Measurements from ENCODE around the gene MAST4.
"Not testable (repeated sequence)": the region's sequence is repeated elsewhere in the genome, so short reads cannot be mapped to it uniquely, and the experiment has no call there.

MAST4 gene

DNA sequence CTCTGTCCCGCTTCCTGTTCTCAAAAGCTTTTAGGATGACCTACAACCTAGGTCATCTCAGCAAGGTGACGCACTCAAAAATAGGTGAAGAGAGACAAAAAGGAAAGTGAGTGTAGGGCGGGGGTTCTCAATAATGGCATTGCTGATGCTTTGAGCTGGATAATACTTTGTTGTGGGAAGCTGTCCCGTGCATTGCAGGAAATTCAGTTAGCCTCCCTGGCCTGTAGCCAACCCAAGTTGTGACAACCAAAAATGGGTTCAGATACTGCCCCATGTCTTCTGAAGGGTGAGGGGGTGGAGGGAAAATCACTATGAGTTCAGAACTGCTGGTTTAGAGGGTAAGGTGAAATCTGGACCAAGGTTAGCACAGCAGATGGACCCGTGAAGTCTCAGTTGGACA lies 151.4 kb downstream of the MAST4 start:
- DNase-seq: no peak

DNA sequence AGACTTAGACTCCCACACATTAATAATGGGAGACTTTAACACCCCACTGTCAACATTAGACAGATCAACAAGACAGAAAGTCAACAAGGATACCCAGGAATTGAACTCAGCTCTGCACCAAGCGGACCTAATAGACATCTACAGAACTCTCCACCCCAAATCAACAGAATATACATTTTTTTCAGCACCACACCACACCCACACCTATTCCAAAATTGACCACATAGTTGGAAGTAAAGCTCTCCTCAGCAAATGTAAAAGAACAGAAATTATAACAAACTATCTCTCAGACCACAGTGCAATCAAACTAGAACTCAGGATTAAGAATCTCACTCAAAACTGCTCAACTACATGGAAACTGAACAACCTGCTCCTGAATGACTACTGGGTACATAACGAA lies 156.5 kb downstream of the MAST4 start:
- not testable (repeated sequence) for DNase-seq

DNA sequence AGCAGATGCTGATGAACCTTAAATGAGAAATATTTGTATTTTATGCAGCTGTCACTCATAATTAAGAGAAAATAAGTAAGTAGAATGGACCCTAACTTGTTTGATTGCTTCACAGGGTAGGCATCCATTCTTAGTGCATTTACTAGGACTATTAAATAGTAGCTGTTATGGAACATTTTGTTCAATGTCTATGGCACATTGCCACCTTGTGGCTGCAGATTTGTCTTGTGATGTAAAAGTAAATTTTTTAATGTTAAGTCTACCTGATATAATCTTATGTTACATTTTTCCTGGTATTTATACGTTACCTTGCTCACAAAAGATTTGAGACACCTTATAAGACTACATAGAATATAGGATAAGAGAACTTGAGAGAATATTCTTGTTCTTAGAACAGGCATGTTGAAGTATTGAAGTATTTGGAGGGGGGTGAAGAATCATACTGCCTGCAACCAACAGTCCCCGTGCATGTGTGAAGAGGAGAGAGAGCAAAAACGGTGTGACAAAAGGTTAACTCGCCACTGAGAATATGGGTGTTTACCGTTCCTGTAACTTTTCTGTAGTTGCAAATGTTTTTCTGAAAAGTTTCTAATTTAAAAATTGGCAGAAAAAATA lies 161.1 kb downstream of the MAST4 start:
- peak; percentile 41 for DNase-seq

DNA sequence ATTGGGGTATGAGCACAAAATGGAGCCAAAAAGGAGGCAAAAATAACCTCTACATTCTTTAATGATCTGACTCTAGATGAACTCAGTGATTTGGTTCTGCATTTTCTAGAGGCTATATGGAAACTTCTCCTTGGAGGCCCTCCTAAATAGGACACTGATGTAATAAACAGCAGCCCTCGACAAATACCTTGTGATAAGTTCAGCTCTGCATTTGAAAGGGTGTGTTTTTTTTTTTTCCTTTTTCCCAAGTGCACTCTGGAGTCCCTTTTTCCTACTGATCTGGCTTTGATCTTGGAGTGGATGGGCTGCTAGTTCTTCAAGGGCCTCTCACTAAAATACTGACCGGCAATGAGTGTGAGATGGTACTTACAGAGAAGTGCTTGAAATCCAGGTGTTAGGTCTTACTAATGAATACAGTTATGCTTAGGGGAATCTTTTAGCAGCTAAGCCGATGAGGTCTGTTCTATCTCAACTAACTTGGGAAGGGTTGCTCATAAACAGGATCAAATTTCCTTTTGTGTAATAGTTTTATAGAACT lies 161.7 kb downstream of the MAST4 start:
- no peak for DNase-seq

DNA sequence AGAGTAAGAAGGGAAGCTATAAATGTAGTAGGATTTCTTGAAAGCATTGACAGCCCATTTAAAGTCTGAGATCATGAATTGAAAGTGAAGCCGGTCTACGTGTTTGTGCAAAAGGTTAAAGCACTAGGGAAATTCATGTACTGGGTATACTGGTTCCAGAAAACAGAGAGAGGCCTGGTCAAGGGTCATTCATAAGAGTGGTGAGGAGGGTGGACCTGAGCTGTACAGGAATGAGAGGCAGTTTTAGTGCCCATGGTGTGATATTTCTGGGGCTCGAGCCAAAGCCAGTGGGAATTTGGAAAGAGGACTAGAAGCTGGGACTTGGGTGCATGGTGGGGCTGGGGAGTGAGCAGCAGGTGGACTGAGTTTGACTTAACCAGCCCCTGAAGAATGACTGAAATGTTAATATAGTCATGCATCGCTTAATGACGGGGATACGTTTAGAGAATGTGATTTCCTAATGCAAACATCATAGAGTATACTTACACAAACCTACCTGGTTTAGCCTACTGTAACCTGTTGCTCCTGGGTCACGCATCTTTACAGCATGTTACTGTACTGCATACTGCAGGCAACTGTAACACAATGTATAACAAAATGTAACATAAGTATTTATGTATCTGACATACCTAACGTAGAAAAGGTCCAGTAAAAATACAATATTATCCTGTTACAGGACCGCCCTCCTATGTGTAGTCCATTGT lies 173.0 kb downstream of the MAST4 start:
- DNase-seq: no peak

DNA sequence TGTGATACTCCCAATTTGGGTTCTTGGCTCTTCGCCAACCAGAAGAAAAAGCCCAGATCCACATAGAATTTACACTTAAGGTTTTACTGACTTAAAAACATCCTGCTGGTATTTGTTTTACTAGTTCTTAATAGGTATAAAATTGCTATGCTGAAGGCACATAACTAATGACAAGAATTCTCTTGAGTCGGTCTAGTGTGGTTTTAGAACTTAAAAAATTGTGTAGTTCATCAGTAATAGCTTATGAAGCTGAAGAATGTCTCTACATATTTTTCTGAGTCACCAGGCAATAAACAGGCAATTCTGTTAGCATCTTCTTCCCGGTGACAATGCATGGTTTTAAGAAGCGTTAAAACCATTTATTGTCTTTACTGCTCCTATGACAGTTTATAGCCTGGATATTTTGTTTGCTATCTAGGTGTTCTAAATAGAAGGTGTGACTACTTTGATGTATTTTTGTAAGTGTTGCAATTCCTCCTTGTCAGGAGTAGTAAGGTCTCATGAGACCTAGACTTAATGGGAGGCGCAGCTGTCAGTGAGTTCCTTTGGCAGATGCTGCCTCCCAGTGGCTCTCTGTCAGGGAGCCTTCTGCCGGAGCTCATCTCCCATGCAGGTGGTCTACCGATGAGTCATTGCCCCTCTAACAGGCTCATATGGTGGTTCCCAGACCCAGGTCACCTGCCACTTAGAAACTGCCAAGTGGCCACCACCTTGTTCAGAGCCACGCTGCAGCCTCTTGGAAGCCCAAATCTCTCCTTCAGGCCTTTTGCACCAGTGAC lies 173.8 kb downstream of the MAST4 start:
- DNase-seq: peak; percentile 43

DNA sequence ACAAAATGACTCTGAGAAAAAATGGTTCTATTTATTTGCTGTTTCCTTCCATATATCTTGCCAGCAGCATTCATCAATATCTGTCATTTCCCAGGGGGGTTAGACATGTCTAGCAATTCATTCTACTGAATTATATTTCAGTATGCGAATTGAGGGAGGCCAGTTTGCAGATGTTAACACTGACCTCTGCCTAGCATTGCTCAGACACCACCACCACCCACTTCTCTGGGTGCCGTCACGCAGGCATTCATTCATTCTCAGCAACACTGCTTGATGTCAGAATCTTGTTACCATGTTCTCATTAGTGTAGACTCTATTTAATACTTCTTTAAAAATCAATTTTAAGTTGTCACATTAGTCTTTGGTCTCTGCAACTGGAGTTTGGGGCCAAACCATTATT lies 181.7 kb downstream of the MAST4 start:
- no peak for DNase-seq

DNA sequence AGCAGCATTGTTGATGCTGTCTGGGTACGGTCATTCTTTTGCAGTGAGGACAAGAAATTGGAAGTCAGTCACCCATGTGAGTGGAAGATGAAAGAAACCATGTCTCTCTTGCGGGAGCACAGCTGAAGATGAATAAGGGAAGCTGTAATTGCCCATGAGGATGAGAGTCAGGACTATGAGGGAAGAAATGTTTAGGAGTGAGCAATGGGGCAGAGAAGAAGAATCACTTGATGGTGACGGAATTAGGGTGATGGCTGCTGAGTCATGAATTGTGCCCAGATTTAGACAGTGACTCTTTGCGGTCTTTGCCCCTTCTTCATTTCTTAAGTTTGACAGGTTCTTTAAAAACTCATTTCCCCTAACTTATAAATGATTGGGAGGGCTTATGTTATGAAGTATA lies 183.3 kb downstream of the MAST4 start:
- no peak for DNase-seq

DNA sequence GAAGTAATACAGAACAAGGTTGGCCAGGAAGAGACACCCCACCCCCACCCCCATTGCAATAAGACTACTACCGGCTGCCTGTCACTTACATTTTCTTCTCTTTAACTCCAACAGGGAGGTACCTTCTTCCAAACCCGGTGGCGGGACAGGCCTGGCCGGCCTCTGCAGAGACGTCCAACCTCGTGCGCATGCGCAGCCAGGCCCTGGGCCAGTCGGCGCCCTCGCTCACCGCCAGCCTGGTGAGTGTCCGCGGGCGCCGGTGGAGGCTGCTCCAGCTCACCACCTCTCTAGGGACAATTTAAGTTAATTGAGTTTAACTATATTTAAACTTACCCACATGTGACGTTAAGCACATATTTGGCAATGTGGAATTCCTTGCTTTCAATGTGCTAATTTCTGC lies 192.4 kb downstream of the MAST4 start:
- no peak for DNase-seq

DNA sequence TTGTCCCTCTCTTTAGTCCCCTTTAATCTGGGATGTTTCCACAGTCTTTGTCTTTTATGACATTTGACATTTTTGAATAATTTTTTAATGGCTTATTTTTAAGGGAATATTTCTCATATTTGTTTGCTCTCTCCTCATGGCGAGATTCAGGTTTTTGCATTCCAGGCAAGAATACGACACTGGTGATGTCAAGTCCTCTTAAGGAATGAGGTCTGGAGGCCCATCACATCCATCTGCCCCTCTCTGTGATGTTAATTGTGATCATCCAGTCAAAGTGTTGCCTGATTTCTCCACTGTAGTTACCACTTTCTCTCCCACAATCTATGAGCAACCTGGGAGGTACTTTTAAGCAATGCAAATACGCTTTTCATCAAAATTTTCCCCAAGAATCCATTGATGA lies 193.2 kb downstream of the MAST4 start:
- no peak for DNase-seq

DNA sequence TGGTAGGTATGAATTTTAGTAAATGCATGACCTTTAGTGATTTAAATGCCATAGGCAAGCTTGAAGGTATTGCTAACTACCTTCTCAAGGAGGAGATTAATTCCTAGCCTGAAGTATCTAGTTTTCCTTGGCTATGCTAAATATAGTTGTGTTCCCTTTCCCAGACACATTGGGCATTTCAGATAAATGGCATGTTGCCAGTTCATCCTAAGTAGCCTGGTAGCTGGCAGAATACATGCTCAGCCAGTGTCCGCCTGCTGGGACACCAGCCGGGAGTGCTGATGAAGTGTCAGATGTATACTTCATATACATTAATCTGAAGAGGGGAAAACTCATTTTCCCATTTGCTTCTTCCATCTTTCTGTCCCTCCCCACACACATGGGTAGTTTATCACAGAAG lies 196.9 kb downstream of the MAST4 start:
- no peak for DNase-seq

DNA sequence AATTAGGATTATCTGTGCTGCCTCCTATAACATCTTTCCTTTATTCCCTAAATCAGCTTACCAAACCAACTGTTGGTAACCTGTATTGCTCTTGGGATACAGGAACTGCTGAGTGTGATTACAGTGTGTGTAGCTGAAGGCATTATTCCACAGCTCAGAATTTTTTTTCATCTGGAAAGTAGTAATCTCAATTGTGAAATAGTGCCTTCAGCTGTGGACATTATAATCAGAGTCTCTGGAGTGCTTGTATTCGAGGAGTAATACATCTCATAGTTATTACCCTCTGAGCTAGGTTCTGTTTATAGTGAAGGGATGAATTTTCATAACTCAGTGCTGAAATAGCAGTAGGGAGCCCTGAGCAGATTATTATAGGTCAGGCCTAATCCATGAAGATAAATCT lies 199.5 kb downstream of the MAST4 start:
- DNase-seq: no peak

DNA sequence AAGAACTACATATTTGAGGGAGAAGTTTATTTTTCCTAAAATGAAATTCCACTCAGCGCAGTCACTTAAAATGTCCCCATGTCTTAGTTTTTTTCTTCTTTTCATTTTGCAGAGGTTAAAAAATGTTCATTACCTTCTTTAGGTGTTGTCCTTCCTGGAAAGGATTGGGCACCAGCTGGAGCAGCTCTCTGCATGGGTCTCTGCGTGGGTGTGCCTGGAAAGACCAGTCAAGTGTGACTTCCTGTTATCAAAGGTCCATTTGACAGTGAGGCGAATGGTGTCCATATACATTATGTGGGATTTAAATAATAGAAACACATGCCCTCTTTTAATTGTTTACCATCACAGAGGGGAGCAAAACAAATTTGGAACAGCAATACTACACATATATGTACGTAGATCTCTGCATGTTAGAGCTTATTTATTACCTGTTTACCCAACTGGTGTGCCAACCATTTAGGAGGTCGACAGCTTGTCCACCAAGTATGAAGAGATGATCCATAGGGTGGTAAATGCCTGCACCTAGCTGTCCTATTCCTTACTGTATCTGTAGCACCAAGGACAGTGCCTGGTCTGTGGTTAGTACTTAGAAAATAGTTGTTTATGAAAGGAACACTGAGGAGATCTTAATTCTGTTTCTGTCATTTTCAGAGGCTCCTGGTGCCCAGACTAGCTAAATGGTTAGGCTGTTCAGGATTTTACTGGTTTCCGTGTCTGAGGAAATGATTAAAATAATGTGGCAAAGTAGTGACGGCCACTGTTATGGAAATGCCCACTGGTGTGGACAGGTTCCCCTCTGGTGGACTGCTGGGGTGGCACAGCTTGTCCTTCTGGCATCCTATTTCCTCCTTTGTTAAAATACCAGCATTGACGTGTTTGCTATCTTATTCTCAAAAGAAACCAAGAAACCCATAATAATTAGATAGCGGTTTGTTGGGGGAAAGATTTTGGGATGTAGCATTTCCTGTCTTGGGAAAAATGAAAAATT lies 200.4 kb downstream of the MAST4 start:
- DNase-seq: no peak

DNA sequence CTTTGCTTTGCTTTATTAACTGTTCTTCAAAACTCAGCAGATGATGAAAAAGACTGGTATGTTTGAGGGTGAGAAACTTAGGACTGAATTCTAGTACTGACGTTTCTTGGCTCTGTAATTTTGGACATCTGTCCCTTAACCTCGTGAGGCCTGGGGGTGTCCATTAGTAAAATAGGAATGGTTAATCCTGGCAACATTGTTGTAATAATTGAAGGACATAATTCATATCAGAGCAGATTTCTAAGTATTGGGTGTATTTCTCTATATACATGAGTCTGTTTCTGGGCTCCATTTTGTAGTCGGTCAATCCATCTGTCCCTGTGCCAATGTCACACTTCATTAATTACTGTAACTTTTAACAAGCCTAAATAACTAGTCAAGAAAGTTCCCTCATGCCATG lies 206.7 kb downstream of the MAST4 start:
- no peak for DNase-seq

DNA sequence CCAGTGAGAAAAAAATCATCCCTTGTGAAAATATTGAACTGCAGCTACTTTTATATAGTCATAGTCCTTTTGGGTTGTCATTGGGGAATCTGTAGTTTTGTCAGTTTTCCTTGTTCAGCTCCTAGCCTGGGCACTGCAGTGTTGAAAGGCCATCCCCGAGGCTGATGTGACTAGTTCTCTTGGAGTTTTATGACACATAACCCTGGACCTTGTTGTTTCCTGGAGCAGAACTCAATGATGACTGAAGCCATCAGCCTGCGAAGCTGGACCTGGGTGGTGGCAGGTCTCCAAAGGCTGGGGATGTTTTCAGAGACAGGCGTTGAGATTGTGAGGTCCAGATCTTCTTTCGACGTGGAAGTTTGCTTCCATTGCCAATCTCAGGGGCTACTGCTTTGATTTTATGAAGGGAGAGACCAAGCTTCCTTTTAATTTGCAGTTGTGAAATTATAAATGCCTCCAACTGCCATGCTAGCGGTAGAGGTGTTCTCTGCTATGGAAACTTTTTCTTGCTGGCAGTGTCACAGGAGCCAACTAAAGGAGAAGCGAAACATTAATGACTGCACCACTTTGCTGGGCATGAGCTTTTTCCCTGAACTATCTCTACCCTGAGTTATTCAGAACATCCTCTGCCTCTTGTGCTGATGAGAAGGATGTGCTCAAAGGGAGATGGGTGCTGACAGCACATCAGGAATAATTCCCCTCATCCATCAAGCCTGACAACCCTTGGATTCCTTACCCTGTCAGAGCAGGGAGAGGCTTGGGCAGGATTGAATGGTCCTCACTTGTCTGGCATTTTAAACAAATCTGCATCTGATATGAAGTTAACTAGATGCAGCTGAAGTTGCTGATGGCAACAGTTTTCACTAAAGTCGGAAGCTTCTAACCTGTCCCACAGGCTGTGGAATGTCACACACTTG lies 209.6 kb downstream of the MAST4 start:
- DNase-seq: no peak

DNA sequence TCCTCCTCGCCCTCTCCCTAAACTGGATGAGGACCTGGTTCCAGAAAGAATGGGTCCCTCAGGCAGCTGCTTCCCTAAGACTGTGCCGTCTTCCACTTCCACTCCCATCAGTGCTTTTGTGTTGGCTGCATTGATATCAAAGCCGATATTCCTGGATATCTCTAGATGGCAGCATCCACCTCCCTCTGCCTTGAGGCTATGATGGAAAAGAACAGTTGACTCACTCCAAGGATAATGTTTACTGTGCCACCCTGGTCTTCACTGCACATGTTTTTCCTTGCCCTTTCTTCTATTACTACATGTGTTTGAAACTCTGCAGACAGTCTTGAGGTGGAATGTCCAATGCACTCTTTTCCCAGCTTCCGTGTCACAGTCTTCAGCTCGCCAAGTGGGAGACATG lies 211.6 kb downstream of the MAST4 start:
- DNase-seq: peak; percentile 42

DNA sequence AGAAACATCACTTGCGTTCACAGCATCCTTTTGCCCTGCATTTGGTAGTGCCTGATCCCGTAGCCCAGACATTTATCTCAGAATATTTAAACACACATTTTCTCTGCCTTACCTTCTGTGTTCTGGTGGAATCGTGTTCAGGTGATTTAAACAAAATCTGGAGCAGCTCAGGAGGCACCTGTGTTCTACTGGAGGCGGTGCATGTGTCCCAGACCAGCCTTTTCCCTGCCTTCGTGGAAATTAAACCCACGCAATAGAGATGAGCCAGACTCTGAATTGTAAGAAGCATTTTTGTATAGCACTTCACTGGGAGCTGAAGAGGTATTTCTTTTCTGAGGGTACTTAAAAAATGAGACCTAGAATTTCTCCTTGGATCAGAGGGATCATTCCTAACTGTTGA lies 212.5 kb downstream of the MAST4 start:
- DNase-seq: no peak

DNA sequence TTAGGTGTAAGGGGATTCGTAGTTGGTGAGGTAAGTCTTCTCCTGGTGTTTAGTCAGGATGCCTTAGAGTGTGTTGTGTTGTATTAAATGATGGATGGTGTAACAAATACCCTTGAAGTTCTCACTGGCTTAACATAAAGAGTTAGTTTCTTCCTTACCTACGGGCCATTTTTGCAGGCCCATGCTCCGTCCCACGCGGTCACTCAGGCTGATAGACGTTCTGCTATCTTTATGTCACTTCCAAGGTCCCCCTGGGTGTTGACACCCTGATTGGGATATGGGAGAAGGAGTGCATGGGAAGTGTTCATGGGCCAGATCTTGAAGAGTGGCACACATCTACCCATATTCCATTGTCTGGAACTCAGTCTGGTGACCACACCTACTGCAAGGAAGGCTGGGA lies 214.0 kb downstream of the MAST4 start:
- DNase-seq: no peak

DNA sequence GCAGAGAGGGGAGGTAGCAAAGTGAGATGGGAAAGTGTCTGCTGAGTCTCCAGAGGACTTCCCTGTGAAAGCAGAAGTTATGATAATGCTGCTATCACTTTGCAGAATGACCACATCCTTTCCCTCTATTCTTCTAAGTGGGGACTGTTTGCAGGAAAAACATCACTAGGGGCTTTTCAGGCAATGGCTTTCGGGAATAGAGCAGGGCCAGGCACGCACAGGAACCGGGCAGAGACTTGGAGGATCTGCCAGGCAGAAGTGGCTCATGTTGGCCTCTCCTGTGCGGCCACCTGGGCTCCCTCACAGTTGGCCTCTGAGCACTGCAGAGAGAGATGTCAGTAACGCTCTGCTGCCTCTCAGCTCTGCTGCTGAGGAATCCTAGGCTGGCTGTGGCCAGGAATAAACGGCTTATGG lies 214.7 kb downstream of the MAST4 start:
- DNase-seq: no peak

DNA sequence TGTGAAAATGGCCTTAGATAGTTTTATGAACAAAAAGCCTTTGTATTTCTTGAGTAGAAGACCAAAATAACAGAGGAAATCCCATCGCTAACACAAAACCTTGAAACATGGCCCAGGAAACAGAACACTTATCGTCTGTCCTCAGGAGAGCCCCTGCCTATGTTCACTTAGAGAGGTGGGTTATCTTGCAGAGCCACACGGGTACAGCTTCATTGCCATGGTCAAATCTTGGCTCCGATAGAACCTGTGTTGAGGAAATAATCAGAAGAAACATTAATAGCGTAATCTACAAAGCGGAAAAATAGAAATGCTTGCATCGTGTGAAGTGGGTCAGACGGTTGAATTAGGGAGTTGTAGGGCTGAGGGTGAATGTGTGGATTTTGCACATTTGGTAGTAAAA lies 216.1 kb downstream of the MAST4 start:
- no peak for DNase-seq

DNA sequence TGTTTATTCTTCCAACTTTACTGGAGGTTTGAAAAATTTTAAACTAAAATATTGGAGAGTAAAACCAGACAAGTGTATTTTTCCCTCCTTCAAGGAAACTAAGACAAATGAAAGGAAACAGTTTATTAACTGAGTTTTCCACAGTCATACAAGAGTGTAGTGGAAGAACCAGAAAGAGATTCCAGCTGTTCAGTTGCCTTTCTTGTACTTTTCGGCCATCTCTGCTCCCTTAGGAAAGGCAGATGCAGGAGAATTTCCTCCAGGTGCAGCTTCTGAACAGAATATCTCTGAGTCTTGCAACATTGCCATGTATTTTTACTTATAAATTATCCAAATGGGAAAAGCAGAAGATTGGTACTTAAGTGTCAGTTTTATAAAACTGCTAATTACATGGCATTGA lies 217.1 kb downstream of the MAST4 start:
- DNase-seq: no peak
